NCI-H2081 treated with DMSO at 0.1 percent for 48 hours (cell line): ENCODE measurements around the gene ERVMER34-1.

Experiments
- DNase-seq: peaks from one replicate; lab custom pipeline; 2025; lab: John Stamatoyannopoulos, UW

The ERVMER34-1 gene

GRCh38 chr4:52750819-52751486 is at the start of gene ERVMER34-1:
Gene ERVMER34-1 (minus strand): TSS chr4:52751425. CDS start chr4:52745520, 5,905 bp downstream.
- no peak for DNase-seq

DNA sequence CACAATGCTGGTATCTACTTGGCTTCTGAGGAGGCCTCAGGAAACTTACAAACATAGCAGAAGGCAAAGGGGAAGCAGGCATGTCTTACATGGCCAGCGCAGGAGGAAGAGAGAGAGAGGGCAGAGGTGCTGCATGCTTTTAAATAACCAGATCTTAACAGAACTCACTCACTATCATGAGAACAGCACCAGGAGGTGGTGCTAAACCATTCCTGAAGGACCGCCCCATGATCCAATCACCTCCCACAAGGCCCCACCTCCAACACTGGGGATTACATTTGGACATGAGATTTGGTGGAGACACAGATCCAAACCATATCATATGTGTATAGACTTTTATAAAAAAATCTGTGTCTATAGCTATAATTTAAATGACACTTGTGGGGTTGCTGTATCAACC is 48.6 kb upstream of the ERVMER34-1 start:
- DNase-seq: no peak

GRCh38 chr4:52795533-52795932 is 44.3 kb upstream of the ERVMER34-1 start:
- DNase-seq: no peak

DNA sequence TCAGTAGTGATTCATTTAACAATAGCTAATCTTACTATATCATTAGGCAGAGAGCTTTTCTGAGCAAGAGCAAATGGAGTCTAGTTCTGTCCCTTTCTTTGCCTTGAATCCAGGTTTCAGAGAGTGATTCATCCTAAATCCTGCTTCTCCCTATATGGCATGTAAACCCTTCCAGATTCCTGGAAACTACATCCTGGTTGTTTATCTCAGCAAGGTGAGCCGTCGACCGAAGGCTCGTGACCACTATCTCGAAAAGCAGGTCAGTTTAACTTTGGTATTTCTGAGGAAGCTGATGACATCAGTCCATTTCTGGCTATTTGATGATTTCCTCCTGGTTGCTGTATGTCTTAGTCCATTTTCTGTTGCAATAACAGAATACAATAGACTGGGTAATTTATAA is 40.7 kb upstream of the ERVMER34-1 start:
- no peak for DNase-seq

DNA sequence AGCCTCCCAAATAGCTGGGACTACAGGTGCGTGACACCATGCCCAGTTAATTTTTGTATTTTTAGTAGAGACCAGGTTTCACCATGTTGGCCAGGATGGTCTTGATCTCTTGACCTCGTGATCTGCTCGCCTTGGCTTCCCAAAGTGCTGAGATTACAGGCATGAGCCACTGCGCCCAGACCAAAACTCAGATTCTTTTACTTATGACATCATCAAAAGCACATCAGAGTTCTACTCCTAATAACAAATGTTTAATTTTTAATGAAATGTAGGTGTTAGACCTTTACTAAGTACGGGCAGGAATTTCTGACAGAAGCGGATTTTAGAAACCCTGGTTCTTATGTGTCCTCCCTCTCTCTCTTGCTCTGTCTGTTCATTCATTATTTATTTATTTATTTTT is 38.5 kb upstream of the ERVMER34-1 start:
- DNase-seq: no peak

DNA sequence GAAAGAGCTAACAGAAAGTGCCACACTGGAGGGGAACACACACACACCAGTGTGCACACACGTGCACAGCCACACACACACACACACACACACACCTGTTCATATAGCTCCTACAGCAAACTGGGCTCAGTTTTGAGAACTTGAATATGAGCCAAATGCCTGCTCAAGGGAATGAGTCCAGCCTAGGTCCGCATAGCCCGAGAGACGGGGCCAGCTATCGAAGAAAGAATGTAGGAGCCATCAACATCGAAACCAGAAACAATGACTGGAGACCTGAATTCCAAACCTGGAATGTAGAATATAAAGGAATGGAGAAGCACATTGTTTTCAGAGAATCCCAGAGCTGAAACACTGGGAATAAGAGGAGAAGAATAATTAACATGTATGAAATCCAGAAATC is 37.6 kb upstream of the ERVMER34-1 start:
- DNase-seq: no peak

GRCh38 chr4:52783069-52783468 is 31.8 kb upstream of the ERVMER34-1 start:
- no peak for DNase-seq

- DNase-seq: no peak
These were observed 29.6 kb upstream of the ERVMER34-1 start for GRCh38 chr4:52780617-52781354.

- DNase-seq: no peak
These were observed 29.0 kb upstream of the ERVMER34-1 start for GRCh38 chr4:52780206-52780605.

DNA sequence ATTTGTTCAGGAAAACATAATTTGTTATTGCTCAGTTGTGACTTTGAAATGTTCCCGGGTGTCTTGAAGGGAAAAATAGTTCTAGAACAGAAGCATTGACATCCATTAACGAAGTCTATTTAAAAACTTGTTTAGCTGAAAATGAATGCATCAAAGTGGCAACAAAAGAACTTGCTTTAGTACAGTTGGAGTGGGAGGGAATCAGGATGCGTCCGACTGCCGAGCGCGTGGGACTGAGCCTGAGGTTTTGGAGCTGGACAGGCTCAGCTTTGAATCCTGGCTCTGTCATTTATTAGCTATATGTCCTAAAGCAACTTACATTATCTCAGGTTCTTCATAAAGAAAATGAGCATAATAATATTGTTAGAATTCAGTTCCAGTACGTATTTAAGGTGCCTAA is 9.0 kb upstream of the ERVMER34-1 start:
- no peak for DNase-seq

- no peak for DNase-seq
These were observed 4.2 kb upstream of the ERVMER34-1 start for GRCh38 chr4:52755426-52755825.

GRCh38 chr4:52752936-52753335 is 1.7 kb upstream of the ERVMER34-1 start:
- DNase-seq: no peak

DNA sequence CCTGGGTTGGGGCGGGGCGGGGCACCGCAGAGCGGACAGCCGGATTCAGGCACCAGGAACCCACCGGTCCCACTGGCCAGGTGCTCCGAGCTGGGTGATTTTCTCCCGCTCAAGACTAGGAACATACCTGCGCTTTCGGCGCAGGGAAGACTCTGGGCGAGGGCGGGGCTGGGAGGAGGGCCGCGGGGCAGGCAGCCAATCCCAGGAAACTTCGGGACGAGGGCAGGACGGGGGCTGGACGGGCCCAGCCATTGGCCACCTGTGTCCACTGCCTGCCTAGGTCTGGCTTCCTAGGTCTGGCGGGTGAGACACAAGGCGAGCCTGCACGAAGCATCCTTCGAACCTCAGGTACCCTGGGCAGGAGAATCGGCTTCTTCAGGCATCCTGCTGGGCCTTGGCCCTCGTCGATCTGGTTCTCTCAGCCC is 274 bp upstream of the ERVMER34-1 start:
- no peak for DNase-seq

DNA sequence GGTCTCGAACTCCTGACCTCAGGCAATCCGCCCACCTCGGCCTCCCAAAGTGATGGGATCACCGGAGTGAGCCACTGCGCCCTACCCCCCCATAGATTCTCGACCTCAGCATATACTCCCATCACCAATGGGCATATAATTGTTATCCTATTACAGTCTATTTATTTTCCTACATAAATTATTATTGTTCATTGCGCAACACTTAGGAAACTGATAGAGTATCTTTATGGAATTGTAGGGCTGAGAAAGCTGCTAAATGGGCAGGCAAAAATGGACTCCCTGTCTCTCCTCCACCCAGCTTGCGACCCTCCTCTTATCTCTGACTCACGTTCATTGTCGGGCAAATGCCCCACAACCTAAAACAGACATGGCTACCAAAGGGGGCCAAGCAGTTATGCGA is 1.0 kb downstream of the ERVMER34-1 start:
- no peak for DNase-seq

GRCh38 chr4:52748432-52748831 is 2.8 kb downstream of the ERVMER34-1 start:
- no peak for DNase-seq

DNA sequence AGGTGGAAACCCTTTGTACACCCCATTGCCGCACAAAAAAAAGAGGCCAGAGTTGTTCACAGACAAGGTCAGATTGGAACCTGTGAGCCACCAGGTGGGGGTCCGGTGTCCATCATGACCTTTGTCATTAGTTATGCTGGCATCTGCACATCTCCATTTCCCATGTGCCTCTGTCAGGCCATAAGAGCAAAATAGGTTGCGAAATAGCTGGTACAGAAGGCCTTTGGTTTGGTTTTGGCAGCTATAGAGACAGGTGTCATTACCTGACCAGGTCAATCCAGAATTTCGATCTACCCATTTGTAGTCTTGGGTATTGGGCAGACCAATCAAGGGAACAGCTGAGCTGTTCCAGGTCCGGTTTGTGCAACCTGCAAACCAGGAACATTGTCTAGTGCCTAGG is 6.6 kb downstream of the ERVMER34-1 start:
- DNase-seq: no peak

DNA sequence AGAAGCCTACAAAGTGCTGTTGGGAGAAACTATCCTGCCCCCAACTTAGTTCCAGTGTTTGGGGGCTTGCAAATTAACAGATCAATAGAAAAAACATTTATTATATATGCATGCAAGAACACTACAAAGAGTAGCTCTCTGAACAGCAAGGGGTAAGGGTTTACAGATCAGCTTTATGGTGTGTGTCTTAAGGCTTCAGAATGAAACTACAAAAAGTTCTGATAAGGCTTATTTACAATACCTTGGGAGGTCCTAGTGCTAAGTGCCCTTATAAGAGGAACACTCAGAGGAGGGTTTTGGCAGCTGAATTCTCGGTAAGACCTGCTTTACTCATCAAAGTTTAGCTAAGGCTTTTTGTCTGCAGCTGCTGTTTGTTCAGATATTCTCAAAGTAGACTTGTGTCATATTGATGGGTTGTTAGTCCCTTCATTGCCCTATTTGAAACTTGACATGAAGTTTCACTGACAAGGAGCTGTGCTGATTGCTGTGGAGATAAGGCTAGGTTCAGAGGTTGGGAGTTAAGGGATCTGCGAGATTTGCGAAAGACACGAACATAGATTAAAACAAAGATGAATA is 7.7 kb downstream of the ERVMER34-1 start:
- DNase-seq: no peak

- DNase-seq: no peak
These were observed 21.6 kb downstream of the ERVMER34-1 start for GRCh38 chr4:52729586-52729985.

DNA sequence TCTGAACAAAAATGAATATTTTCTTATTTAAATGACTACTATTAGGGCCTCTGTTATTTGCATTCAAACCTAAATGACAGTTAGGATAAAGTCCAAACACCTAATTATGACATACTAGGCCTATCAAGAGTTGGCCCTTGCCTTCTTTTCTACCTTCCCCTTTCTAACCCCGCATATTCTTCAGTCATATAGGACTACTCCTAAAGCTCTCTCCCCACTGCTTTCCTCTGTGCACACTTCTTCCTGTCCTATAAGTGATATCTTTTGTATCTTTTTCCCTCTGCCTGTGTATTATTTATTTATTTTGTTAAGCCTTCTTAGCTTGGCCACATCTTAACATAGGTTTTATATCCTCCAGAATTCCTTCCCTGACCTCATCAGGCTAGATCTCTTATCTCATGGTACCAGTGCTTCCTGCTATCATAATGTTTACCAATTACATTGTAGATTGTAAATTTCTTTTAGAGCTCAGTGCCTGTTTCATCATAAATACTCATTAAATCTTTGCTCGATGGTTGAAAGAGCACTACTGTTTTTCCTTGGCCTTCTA is 22.5 kb downstream of the ERVMER34-1 start:
- DNase-seq: no peak

GRCh38 chr4:52726826-52727580 is 24.2 kb downstream of the ERVMER34-1 start:
- no peak for DNase-seq

- peak; percentile 67 for DNase-seq
These were observed 29.0 kb downstream of the ERVMER34-1 start for GRCh38 chr4:52721968-52722815.
